PC-9 (cell line): ENCODE data around the gene LARGE1. TPM values are rescaled to one million over a fixed set of nuclear protein-coding genes. Genes with fewer than 3 reads are reported as not detected.
"Not testable (repeated sequence)": the region's sequence is repeated elsewhere in the genome, so short reads cannot be mapped to it uniquely, and the experiment has no call there.

Experiments used
- BruUV-seq: library from RNA; stranded (reverse); fragments of 400-500 nt; replicated peaks from 2 replicates; lab custom pipeline; 2021; lab: Mats Ljungman, UMichigan
- CTCF ChIA-PET: fragments of 300-600 bp; sonication (Branson Sonifier 250); formaldehyde crosslinking; loops from one replicate; lab custom pipeline; 2022; ENCODE audit warnings: antibody characterized with exemption; lab: Charles Lee
- POLR2A ChIA-PET: fragments of 300-600 bp; sonication (Branson Sonifier 250); formaldehyde crosslinking; loops from one replicate; lab custom pipeline; 2022; ENCODE audit warnings: antibody characterized with exemption; ENCODE audit not compliant: unreplicated experiment; lab: Charles Lee
- DNase-seq, 2 experiments: peaks; one replicate each; pipeline versions ENCODE4 v3.0.0 to v3.0.0-alpha.2; 2015 to 2022; ENCODE audit warnings: mixed read lengths in 1 of 2
- H2AFZ ChIP-seq: fragments of 200-600 bp; sonication (generic); 2 replicates; pipeline ENCODE4 v1.8.1; 2017; ENCODE audit warnings: antibody characterized with exemption
- H3F3A ChIP-seq: fragments of 200-600 bp; sonication (generic); 2 replicates; pipeline ENCODE4 v1.8.1; 2017; ENCODE audit warnings: antibody characterized with exemption, mild to moderate bottlenecking, low read depth; ENCODE audit not compliant: insufficient read depth
- H3K27ac ChIP-seq: fragments of 200-600 bp; sonication (generic); 2 replicates; pipeline ENCODE4 v1.6.1; 2016; ENCODE audit warnings: mixed run types
- H3K27me3 ChIP-seq: fragments of 200-600 bp; sonication (generic); 2 replicates; pipeline ENCODE4 v1.6.1; 2016; ENCODE audit warnings: low read depth, mixed run types; ENCODE audit not compliant: insufficient read depth
- H3K36me3 ChIP-seq: fragments of 200-600 bp; sonication (generic); 2 replicates; pipeline ENCODE4 v1.6.1; 2016; ENCODE audit warnings: low read depth, mixed run types
- H3K4me1 ChIP-seq: fragments of 200-600 bp; sonication (generic); replicated peaks from 2 replicates; pipeline ENCODE4 v1.6.1; 2016; ENCODE audit warnings: mixed run types; ENCODE audit not compliant: insufficient read depth
- H3K4me2 ChIP-seq: fragments of 200-600 bp; sonication (generic); 2 replicates; pipeline ENCODE4 v1.6.1; 2017; ENCODE audit warnings: mixed run types
- H3K4me3 ChIP-seq: fragments of 200-600 bp; sonication (generic); 2 replicates; pipeline ENCODE4 v1.6.1; 2016; ENCODE audit warnings: mixed run types
- H3K79me2 ChIP-seq: fragments of 200-600 bp; sonication (generic); 2 replicates; pipeline ENCODE4 v1.6.1; 2017; ENCODE audit warnings: low read depth, mixed run types
- H3K9me2 ChIP-seq: fragments of 200-600 bp; sonication (generic); 2 replicates; pipeline ENCODE4 v1.8.1; 2017; ENCODE audit warnings: mild to moderate bottlenecking; ENCODE audit not compliant: insufficient read depth
- H3K9me3 ChIP-seq: fragments of 200-600 bp; sonication (generic); 2 replicates; pipeline ENCODE4 v1.8.1; 2016; ENCODE audit warnings: low read depth; ENCODE audit not compliant: insufficient read depth
- H4K20me1 ChIP-seq: fragments of 200-600 bp; sonication (generic); 2 replicates; pipeline ENCODE4 v1.8.1; 2017; ENCODE audit not compliant: insufficient read depth
- EZH2 ChIP-seq: fragments of 200-600 bp; sonication (generic); IDR thresholded peaks from 2 replicates; pipeline ENCODE4 v1.8.0; 2017; ENCODE audit warnings: antibody characterized with exemption, low read depth
- intact Hi-C: fragments of 100-400 bp; cut with micrococcal nuclease; formaldehyde crosslinking; loops from one replicate; pipeline ENCODE4 v1.10.0; 2022; ENCODE audit not compliant: unreplicated experiment
- total RNA-seq: library from RNA; stranded (reverse); gene quantifications from 2 replicates; pipeline ENCODE4 v1.2.3, GENCODE V29; 2021
- TF ChIP-seq, protein P1 (sequence below): fragments of 200-600 bp; sonication (generic); conservative IDR thresholded peaks from 2 replicates; pipeline ENCODE4 v1.6.1; 2017; ENCODE audit warnings: mixed run types, antibody characterized with exemption, mild to moderate bottlenecking, moderate library complexity

The LARGE1 gene
- total RNA-seq, 1 experiment from 2014 or later = 12.5 TPM

DNA sequence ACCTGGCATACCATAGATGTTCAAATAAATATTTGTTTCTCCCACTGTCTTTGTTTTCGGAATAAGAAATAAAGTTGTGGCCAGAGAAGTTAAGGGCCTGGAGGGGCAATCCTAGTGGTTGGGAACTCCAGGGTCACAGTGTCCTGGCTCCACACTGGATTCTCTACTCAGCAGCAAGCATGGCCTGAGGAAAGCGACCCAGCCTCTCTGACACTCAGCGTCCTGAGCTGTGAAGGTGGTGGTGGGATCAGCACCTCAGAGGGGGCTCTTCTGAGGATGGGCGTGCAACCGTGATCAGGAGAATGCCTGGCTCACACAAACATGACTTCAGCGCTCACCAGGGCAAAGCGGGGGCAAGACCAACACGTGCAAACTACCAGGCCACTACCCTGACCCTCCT is 59.9 kb downstream of the LARGE1 start:
- no peaks in the 10 kb centered on the region for H3F3A ChIP-seq
- BruUV-seq = no TSS peak

DNA sequence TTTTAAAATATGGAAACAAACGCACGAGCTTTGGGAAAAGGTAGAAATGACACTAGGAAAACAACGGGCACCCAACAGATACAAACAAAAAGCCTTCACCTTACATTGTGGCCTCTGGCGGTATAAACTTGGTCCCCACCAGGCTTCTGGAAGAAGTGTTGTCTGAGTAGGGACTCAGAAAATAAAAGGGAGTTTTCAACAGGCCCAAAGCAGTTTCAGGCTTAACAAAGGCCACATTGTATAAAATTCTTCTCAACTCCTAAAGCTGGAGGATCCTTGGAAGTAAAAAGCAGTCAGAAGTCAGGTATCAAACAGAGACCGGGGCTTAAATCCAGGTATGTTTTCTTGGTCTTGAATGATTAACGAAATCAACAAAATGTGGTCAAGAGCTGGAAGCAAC is 61.0 kb downstream of the LARGE1 start:
- no peaks in the 10 kb centered on the region for H3K9me2 ChIP-seq
- TF ChIP-seq, protein P1, sequence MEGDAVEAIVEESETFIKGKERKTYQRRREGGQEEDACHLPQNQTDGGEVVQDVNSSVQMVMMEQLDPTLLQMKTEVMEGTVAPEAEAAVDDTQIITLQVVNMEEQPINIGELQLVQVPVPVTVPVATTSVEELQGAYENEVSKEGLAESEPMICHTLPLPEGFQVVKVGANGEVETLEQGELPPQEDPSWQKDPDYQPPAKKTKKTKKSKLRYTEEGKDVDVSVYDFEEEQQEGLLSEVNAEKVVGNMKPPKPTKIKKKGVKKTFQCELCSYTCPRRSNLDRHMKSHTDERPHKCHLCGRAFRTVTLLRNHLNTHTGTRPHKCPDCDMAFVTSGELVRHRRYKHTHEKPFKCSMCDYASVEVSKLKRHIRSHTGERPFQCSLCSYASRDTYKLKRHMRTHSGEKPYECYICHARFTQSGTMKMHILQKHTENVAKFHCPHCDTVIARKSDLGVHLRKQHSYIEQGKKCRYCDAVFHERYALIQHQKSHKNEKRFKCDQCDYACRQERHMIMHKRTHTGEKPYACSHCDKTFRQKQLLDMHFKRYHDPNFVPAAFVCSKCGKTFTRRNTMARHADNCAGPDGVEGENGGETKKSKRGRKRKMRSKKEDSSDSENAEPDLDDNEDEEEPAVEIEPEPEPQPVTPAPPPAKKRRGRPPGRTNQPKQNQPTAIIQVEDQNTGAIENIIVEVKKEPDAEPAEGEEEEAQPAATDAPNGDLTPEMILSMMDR = no peak
- H3K9me3 ChIP-seq = no peaks in the 10 kb centered on the region
- H3K36me3 ChIP-seq = no peaks in the 10 kb centered on the region
- no peak overlapping the region for H2AFZ ChIP-seq
- H3K79me2 ChIP-seq = no peaks in the 10 kb centered on the region
- no peaks in the 10 kb centered on the region; the same call in 1 of the 2 replicates for H3K4me1 ChIP-seq
- intact Hi-C loops = no loop called here
- BruUV-seq = no TSS peak
- CTCF ChIA-PET = no interaction called here
- H4K20me1 ChIP-seq = no peaks in the 10 kb centered on the region
- POLR2A ChIA-PET = no interaction called here
- H3K4me3 ChIP-seq = no peak overlapping the region
- no peak overlapping the region for H3K4me2 ChIP-seq
- no peaks in the 10 kb centered on the region for H3F3A ChIP-seq
- no peaks in the 10 kb centered on the region for H3K27me3 ChIP-seq
- no peak overlapping the region for H3K27ac ChIP-seq
- no peak for DNase-seq

More for the DNA sequence above, 59.9 kb downstream of the LARGE1 start:
- Histone ChIP-seq H3K9me3 (no peaks in the 10 kb centered on the region), H3K9me2 (no peaks in the 10 kb centered on the region), H3K79me2 (no peaks in the 10 kb centered on the region), H3K36me3 (no peaks in the 10 kb centered on the region), H2AFZ (no peak overlapping the region), H3K27ac (no peak overlapping the region), H3K4me1 (no peaks in the 10 kb centered on the region), H3K4me3 (no peak overlapping the region), H4K20me1 (no peaks in the 10 kb centered on the region), H3K4me2 (no peak overlapping the region), H3K27me3 (no peaks in the 10 kb centered on the region)
- TF ChIP-seq EZH2 = no peak
- TF ChIP-seq, protein P1 = no peak
- ChIA-PET POLR2A (no interaction called here), CTCF (no interaction called here)
- DNase-seq = no peak
- intact Hi-C loops = no loop called here

- H2AFZ ChIP-seq, DNase-seq, H3K9me2 ChIP-seq, H3K4me3 ChIP-seq, CTCF ChIA-PET, BruUV-seq, H3K27me3 ChIP-seq, H4K20me1 ChIP-seq, POLR2A ChIA-PET, H3K9me3 ChIP-seq, H3K36me3 ChIP-seq, H3K4me1 ChIP-seq, intact Hi-C loops, H3K79me2 ChIP-seq, H3K27ac ChIP-seq, H3F3A ChIP-seq, H3K4me2 ChIP-seq: not testable (repeated sequence)
Observed at GRCh38 chr22:33858653-33859052, 61.6 kb downstream of the LARGE1 start.

- POLR2A ChIA-PET, H3K4me1 ChIP-seq, H3F3A ChIP-seq, H3K27ac ChIP-seq, H4K20me1 ChIP-seq, H3K4me2 ChIP-seq, BruUV-seq, DNase-seq, H3K36me3 ChIP-seq, CTCF ChIA-PET, H3K4me3 ChIP-seq, intact Hi-C loops, H2AFZ ChIP-seq, H3K79me2 ChIP-seq, H3K9me2 ChIP-seq, H3K27me3 ChIP-seq, H3K9me3 ChIP-seq: not testable (repeated sequence)
Observed at GRCh38 chr22:33857767-33858166, 62.5 kb downstream of the LARGE1 start.
